ENCODE results near the gene UBC.
"Not testable (repeated sequence)": the region's sequence is repeated elsewhere in the genome, so short reads cannot be mapped to it uniquely, and the experiment has no call there.

UBC gene

DNA sequence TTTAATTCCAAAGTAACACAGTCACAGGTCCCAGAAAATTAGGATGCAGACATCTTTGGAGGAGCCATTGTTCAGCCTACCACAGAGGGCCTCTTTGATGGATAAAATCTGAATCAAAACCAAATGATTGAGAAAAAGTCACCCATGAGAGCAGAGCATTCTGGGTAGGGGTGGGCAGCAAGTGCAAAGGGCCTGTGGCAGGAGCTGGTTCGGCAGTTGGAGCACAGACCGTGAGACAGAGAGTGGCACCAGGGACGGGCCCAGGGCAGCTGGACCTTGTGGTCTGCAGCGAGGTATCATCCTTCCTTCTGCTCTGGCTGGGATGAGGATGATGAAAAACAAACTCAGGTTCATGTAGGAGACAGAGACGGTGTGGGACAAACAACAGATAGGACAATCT is 18.0 kb downstream of the UBC start:
- H3K27ac Mint-ChIP-seq: no peak overlapping the region
- H3K4me1 Mint-ChIP-seq (ENCODE audit: low read depth): peaks cover 12% of the 10 kb centered on the region
- H3K27me3 Mint-ChIP-seq: no peaks in the 10 kb centered on the region
- no peak for DNase-seq
- no peaks in the 10 kb centered on the region for H3K9me3 Mint-ChIP-seq
- no peaks in the 10 kb centered on the region for H3K36me3 Mint-ChIP-seq (ENCODE audit: low read depth)
- no peak overlapping the region for H3K4me3 Mint-ChIP-seq

DNA sequence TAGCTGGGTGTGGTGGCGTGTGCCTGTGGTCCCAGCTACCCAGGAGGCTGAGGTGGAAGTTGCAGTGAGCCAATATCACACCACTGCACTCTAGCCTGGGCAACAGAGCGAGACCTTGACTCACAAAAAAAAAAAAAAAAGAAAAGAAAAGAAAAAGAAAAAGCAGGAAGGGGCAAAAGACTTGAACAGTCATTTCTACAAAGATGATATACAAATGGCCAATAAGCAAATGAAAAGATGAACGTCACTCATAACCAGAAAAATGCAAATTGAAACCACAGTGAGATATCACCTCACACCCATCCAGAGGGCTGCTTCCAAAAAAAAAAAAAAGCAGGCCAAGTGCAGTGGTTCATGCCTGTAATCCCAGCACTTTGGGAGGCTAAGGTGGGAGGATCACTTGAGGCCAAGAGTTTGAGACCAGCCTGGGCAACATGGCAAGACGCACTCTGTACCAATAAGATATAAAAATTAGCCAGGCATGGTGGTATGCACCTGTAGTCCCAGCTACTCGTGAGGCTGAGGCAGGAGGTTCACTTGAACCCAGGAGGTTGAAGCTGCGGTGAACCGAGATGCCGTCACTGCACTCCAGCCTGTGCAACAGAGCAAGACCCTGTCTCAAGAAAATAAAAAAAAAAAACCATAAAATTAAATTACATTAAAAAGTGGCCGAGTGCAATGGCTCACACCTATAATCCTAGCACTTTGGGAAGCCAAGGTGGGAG is 20.5 kb downstream of the UBC start:
- no peak overlapping the region for H3K4me3 Mint-ChIP-seq
- no peak overlapping the region for H3K27ac Mint-ChIP-seq
- peaks cover 10% of the 10 kb centered on the region for H3K4me1 Mint-ChIP-seq (ENCODE audit: low read depth)
- H3K36me3 Mint-ChIP-seq (ENCODE audit: low read depth): no peaks in the 10 kb centered on the region
- no peak for DNase-seq
- H3K9me3 Mint-ChIP-seq: no peaks in the 10 kb centered on the region
- no peaks in the 10 kb centered on the region for H3K27me3 Mint-ChIP-seq

DNA sequence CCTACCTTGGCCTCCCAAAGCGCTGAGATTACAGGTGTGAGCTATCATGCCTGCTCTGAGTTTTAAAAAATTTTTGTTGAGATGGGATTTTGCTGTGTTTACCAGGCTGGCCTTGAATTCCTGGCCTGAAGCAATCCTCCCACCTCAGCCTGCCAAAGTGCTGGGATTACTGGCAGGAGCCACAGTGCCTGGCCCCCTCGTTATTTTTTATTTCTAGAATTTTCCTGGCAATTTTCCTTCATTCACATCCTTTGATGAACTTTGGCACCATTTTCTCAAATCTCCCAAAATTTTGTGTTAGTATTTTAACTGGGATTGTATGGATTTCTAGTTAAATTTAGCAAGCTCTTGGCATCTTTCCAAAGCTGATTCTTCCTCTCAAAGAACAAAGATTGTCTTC is 26.2 kb downstream of the UBC start:
- Mint-ChIP-seq H3K9me3 (no peaks in the 10 kb centered on the region), H3K36me3 (ENCODE audit: low read depth) (no peaks in the 10 kb centered on the region), H3K4me1 (ENCODE audit: low read depth) (peaks cover 5% of the 10 kb centered on the region), H3K27me3 (no peaks in the 10 kb centered on the region), H3K27ac (no peak overlapping the region), H3K4me3 (no peak overlapping the region)
- DNase-seq: no peak

DNA sequence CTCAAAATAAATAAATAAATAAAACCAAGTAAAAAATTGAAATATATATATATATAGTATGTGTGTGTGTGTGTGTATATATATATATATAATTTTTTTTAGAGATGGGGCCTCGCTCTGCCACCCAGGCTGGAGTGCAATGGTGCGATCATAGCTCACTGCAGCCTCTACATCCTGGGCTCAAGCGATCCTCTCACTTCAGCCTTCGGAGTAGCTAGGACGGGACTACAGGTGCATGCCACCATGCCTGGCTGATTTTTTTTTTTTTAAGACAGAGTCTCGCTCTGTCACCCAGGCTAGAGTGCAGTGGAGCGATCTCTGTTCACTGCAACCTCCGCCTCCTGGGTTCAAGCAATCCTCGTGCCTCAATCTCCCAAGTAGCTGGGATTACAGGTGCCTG is 26.7 kb downstream of the UBC start:
- H3K9me3 Mint-ChIP-seq; H3K4me3 Mint-ChIP-seq; DNase-seq; H3K4me1 Mint-ChIP-seq (ENCODE audit: low read depth); H3K27me3 Mint-ChIP-seq; H3K36me3 Mint-ChIP-seq (ENCODE audit: low read depth); H3K27ac Mint-ChIP-seq: not testable (repeated sequence)

DNA sequence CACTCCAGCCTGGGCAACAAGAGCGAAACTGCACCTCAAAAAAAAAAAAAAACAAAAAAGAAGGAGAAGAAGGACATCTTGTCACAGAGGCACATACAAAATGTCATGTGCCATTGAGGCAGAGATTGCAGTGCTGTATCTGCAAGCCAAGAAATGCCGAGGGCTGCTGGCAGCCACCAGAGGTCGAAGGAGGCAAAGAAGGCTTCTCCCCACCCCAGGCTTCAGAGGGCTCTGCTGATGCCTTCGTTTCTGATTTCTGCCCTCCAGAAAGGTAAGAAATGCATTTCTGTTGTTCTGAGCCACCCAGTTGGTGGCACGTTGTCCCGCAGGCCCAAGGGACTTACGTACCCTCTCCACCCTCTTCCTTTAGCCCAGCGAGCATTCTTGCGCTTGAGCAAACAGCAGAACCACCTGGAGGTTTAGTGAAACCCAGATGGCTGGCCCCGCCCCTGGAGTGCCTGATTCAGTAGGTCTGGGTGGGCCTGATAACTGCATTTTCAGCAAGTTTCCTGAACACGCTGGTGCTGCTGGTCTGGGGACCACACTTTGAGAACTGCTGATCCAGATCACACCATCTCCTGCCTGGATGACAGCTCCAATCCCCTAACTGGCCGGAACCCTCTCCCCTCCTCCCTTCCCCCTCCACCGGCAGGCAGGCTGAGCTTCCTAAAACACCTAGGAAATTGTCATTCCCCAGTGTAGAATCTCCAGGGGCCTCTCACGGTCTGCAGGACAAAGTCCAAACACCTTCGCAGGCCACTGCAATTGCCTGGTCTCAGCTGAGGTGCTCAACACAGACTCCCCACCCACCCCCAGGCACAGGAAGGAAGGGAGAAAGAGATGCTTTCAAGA is 29.6 kb downstream of the UBC start:
- no peaks in the 10 kb centered on the region for H3K36me3 Mint-ChIP-seq (ENCODE audit: low read depth)
- H3K4me1 Mint-ChIP-seq (ENCODE audit: low read depth): peaks cover 14% of the 10 kb centered on the region
- H3K27me3 Mint-ChIP-seq: no peaks in the 10 kb centered on the region
- H3K27ac Mint-ChIP-seq: no peak overlapping the region
- H3K4me3 Mint-ChIP-seq: no peak overlapping the region
- DNase-seq: no peak
- no peaks in the 10 kb centered on the region for H3K9me3 Mint-ChIP-seq

DNA sequence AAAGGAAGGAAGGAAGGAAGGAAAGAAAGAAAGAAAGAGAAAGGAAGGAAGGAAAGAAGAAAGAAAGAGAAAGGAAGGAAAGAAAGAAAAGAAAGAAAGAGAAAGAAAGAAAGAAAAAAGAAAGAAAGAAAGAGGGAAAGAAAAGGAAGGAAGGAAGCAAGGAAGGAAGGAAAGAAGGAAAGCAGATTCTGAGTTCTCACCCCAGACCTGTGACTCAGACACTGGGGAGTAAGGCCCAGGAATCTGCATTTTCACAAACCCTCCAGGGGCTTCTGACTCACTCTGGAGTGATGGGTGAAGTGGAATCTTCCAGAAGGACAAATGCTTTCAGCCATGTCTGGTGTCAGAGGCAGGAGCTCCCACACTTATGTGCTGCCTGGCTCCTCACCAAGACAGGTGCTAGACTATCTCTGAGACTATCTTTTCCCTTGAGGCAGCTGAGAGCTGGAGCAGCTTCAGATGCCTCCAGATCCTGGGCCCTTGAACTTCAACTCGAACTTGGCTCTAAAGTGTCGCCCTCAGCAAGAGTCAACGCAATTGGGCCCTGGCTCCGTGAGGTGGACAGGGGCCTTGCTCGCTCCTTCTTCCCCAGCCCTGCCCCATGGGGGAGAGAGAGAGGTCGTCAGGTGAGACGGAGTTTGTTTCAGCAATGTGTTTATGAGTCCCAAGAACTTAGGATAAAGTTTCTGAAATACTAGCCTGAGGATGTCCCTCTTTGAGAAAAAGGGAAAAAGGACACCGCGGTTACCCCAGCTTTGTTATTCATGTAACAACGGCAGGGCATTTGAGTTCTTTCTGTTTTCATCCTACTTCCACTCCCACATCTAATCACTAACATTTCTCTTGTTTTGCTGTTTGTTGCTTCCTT is 31.0 kb downstream of the UBC start:
- Mint-ChIP-seq H3K4me1 (ENCODE audit: low read depth) (peaks cover 14% of the 10 kb centered on the region), H3K36me3 (ENCODE audit: low read depth) (no peaks in the 10 kb centered on the region), H3K9me3 (no peaks in the 10 kb centered on the region), H3K4me3 (no peak overlapping the region), H3K27me3 (no peaks in the 10 kb centered on the region), H3K27ac (peak overlapping the region; percentile 37)
- DNase-seq: no peak

DNA sequence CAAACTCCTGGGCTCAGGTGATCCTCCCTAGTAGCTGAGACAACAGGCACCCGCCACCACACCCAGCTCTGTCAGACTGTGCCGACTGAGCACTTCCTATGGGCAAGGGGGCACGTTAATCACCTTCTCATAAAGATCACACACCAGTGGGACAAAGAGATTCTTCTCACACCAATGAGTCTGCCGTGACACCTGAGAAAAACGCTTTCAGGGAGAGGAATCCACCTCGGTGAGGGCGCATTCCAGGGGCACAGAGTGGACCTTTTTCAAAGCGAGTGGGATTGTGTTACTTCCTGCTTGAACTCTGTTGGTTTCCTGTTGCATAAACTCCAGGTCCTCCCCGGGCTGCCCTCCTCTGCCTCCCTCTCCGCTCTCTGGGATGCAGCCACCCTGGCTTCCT is 33.3 kb downstream of the UBC start:
- Mint-ChIP-seq H3K4me1 (ENCODE audit: low read depth) (peaks cover 14% of the 10 kb centered on the region), H3K27me3 (no peaks in the 10 kb centered on the region), H3K27ac (no peak overlapping the region), H3K4me3 (no peak overlapping the region), H3K9me3 (no peaks in the 10 kb centered on the region), H3K36me3 (ENCODE audit: low read depth) (no peaks in the 10 kb centered on the region)
- no peak for DNase-seq

DNA sequence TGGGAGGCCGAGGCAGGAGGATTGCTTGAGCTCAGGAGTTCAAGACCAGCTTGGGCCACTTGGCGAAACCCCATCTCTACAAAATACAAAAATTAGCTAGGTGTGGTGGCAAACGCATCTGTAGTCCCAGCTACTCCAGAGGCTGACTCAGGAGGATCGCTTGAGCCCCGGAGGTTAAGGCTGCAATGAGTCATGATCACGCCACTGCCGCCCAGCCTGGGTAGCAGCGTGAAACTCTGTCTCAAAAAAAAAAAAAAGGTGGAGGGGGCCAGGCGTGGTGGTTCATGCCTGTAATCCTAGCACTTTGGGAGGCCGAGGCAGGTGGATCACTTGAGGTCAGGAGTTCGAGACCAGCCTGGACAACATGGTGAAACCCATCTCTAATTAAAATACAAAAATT is 34.1 kb downstream of the UBC start:
- not testable (repeated sequence) for H3K4me3 Mint-ChIP-seq; H3K27me3 Mint-ChIP-seq; DNase-seq; H3K36me3 Mint-ChIP-seq (ENCODE audit: low read depth); H3K9me3 Mint-ChIP-seq; H3K27ac Mint-ChIP-seq
- H3K4me1 Mint-ChIP-seq (ENCODE audit: low read depth): peaks cover 14% of the 10 kb centered on the region

DNA sequence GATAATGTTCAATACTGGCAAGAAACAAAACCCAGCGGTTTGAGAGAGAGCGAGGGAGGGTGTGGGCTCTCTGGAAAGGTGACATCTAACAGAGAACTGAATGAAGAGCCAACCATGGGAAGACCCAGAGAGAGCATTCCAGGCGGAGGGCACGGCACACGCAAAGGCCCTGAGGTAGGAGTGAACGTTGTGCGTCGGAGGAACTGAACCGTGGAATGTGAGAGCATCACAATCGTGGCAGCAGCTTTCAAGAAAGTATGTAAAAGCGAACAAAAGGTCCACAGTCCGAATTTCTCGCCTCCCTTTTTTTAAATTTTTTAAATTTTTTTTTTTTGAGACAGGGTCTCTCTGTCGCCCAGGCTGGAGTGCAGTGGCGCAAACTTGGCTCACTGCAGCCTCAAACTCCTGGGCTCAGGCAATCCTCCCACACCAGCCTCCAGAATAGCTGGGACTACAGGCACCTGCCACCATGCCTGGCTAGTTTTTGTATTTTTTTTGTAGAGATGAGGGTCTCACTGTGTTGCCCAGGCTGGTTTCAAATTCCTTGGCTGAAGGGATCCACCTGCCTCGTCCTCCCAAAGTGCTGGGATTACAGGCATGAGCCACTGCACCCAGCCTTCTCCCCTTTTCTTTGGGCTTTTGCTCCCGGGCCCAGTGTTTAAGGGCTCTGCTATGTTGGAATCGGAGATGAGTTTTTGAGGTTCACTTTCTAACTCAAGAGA is 35.5 kb downstream of the UBC start:
- no peaks in the 10 kb centered on the region for H3K36me3 Mint-ChIP-seq (ENCODE audit: low read depth)
- peaks cover 9% of the 10 kb centered on the region for H3K4me1 Mint-ChIP-seq (ENCODE audit: low read depth)
- H3K4me3 Mint-ChIP-seq: no peak overlapping the region
- no peak overlapping the region for H3K27ac Mint-ChIP-seq
- H3K9me3 Mint-ChIP-seq: no peaks in the 10 kb centered on the region
- no peaks in the 10 kb centered on the region for H3K27me3 Mint-ChIP-seq
- no peak for DNase-seq

DNA sequence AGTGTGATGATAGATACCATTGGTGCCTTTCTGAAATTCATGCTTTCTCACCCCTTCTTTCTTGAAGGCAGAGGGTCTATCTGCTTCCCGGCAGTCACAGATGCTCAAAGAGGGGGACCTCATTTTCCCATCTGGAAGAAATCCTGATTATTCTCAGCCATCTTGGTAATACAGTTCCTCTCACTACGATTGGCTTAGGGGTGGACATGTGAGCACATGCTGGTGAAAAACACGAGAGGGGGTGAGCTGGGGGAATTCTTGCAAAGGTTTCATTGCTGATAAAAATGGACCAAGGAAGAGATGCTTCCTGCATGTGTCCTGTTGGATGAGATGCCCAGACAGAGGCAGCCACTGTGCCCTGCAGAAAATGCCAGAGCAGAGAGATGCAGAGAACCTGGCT is 37.0 kb downstream of the UBC start:
- Mint-ChIP-seq H3K36me3 (ENCODE audit: low read depth) (no peaks in the 10 kb centered on the region), H3K9me3 (no peaks in the 10 kb centered on the region), H3K4me1 (ENCODE audit: low read depth) (peaks cover 9% of the 10 kb centered on the region), H3K27me3 (no peaks in the 10 kb centered on the region), H3K27ac (no peak overlapping the region), H3K4me3 (no peak overlapping the region)
- no peak for DNase-seq

DNA sequence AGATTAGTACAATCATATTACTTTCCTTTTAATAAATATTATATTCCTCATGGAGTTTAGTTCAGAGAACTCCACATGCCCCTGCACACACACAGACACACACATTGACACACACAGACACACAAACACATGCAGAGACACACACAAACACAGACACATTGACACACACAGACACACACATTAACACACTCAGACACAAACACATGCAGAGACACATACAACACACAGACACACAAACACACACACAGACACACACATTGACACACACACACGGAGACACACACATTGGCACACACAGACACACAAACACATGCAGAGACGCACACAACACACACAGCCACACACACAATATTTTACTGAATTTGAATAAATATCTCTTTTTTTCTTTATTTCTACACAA is 38.3 kb downstream of the UBC start:
- Mint-ChIP-seq H3K4me1 (ENCODE audit: low read depth) (peaks cover 4% of the 10 kb centered on the region), H3K27ac (no peak overlapping the region), H3K4me3 (no peak overlapping the region), H3K9me3 (no peaks in the 10 kb centered on the region), H3K27me3 (peaks cover 2% of the 10 kb centered on the region), H3K36me3 (ENCODE audit: low read depth) (no peaks in the 10 kb centered on the region)
- DNase-seq: no peak

DNA sequence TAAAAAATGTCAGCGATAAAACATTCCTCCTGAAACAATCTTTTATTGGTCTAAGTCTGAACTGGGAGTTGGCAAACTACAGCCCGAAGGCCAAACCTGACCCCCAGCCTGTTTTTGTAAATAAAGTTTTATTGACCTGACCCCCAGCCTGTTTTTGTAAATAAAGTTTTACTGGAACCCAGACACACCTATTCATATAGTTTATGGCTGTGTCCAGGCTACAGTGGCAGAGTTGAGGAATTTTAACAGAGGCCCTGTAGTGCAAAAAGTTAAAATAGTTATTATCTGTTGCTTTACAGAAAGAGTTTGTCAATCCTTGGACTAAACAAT is 38.7 kb downstream of the UBC start:
- peaks cover 3% of the 10 kb centered on the region for H3K27me3 Mint-ChIP-seq
- no peak for DNase-seq

DNA sequence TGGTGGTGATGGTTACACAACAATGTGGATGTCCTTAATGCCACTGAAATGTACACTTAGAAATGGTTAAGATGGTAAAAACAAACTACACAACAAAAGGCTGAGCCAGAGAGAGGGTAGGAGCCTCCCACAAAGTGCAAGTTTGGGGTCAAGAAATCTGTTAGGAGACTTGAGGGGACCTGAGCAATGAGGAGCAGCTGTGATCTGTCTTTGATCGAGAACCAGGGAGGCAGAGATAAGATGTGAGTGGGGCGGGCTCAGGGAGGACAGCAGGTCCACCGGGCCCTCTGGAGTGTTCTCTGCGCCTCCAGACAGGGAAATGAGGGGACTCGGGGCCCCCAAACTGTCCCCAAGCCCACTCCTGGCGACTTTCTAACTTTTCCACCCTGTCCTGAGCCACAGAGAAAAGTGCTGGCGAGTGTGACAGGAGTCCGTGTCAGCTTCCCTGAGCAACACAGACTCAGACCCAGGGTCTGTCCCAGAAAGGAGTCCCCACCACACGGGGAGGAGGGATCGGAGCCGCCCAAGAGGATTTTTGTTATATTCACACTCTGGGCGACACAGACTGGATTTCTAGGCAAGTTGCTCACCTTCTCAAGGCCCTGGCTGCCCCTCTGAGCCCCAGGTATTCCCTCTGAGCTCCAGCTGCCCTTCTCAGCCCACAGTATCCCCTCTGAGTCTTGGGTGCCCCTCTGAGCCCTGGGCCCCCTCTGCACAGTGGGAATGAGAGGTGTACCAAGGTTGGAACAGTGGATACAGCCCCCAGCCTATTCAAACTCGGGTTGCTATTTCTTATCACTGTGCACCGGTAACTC is 39.3 kb downstream of the UBC start:
- Mint-ChIP-seq H3K4me1 (ENCODE audit: low read depth) (no peaks in the 10 kb centered on the region), H3K9me3 (no peaks in the 10 kb centered on the region), H3K4me3 (no peak overlapping the region), H3K27me3 (peaks cover 3% of the 10 kb centered on the region), H3K36me3 (ENCODE audit: low read depth) (no peaks in the 10 kb centered on the region), H3K27ac (no peak overlapping the region)
- no peak for DNase-seq

More for the DNA sequence above, 38.7 kb downstream of the UBC start:
- Mint-ChIP-seq H3K36me3 (ENCODE audit: low read depth) (no peaks in the 10 kb centered on the region), H3K4me1 (ENCODE audit: low read depth) (peaks cover under 1% of the 10 kb centered on the region), H3K4me3 (no peak overlapping the region), H3K9me3 (no peaks in the 10 kb centered on the region), H3K27ac (no peak overlapping the region)

DNA sequence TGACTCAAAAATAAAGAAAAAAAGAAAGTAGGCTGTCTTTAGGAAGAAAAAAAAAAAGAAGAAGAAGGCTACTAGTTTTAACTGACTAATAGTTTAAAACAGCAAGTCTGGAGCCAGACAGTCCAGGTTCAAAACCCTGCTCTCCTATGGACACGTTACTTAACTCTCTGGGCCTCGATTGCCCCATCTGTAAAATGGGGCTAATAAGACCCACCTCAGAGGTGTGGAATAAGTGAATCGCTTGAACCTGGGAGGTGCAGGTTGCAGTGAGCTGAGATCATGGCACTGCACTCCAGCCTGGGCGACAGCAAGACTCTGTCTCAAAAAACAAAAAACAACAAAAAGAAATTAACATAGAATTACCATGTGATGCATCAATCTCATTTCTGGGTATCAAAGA is 40.3 kb downstream of the UBC start:
- no peak overlapping the region for H3K4me3 Mint-ChIP-seq
- peaks cover 5% of the 10 kb centered on the region for H3K27me3 Mint-ChIP-seq
- H3K9me3 Mint-ChIP-seq: no peaks in the 10 kb centered on the region
- H3K4me1 Mint-ChIP-seq (ENCODE audit: low read depth): peaks cover 2% of the 10 kb centered on the region
- H3K36me3 Mint-ChIP-seq (ENCODE audit: low read depth): no peaks in the 10 kb centered on the region
- no peak for DNase-seq
- H3K27ac Mint-ChIP-seq: no peak overlapping the region

Measured in activated T-cell treated with anti-CD3 and anti-CD28 coated beads, Interleukin-2, amount 50 U/mL, for 24 hours (primary cell).